Fibroblast of peridontal ligament (primary cell): ENCODE measurements around the gene CACHD1.
"Not testable (repeated sequence)": the region's sequence is repeated elsewhere in the genome, so short reads cannot be mapped to it uniquely, and the experiment has no call there.

ENCODE experiments used
- DNase-seq: peaks from one replicate; pipeline ENCODE4 v3.0.0-alpha.2; 2010; ENCODE audit errors: extremely low read depth

CACHD1 gene

DNA sequence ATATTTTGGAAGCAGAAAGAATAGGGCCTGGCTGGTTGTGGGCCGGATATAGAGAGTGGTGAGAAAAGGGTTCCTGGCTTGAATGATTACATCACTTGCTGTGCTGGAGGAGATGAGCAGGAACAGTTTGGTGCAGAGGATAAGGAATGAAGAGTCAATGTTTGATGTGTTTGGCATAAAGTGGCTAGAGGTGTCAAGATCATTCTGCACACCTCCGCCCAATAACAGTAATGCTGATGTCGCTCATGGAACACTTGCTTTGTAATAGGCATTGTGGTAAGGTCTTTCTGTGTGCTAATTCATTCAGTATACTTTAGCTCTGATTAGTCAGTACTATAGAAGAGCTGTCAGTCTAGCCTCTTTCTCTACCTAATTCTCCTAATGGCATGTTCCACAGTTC lies 226.9 kb downstream of the CACHD1 start:
- no peak for DNase-seq

GRCh38 chr1:64699327-64699726 lies 229.4 kb downstream of the CACHD1 start:
- no peak for DNase-seq

DNA sequence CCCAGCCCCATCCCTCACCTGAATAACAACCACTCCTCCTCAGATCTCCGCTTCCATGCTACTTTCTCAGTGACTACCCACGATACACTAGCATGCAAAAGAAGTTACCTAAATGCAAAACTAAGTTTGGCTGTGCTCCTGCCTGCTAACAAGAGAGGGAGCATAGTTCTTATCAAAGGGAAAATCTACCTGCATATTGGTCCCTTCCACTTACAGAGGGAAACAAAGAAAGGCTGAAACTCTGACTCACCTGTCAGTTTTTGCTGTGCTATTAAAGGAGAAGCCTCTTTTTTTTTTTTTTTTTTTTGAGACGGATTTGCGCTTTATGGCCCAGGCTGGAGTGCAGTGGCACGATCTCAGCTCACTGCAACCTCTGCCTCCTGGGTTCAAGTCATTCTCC lies 231.1 kb downstream of the CACHD1 start:
- no peak for DNase-seq

GRCh38 chr1:64701886-64702285 lies 232.0 kb downstream of the CACHD1 start:
- DNase-seq = no peak

GRCh38 chr1:64702670-64703069 lies 232.7 kb downstream of the CACHD1 start:
- not testable (repeated sequence) for DNase-seq

- DNase-seq = no peak
Observed at GRCh38 chr1:64703600-64703999, 233.7 kb downstream of the CACHD1 start.

DNA sequence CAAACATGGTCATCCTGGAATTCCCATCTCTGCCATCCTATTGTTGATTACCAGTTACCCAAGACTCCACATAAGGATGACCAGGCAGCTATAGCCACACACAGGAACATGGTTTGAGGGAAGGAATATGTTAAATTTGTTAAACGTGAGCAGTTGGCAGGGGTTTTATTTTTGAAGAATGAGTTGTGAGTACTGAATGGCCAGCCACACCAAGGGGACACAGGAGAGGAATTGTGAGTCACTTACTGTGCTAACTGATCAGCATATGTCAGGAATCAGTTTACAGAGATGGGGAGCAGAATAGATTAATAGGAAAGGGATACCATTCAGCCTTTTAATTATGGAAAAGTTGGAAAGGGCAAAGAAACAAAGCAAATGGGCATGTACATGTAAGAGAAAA lies 235.7 kb downstream of the CACHD1 start:
- no peak for DNase-seq

DNA sequence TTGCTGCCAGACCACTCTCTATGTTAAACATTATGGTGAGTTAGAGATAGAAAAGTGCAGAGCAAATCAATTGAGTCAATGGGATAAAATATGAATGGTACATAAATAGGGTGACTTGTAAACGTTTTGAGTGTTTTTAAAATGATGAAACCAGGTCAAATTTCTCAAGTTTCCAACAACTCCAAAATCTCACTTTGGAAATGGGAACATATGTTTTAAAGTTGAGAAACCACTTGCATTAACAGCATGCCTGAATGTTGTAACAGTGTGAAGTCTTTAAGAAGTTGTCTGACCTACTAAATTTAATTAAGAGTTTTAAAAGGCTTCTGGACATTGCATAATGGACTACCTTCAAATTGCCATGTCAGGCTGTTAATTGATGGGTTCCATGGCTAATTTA lies 241.3 kb downstream of the CACHD1 start:
- DNase-seq = no peak

GRCh38 chr1:64712049-64712448 lies 242.1 kb downstream of the CACHD1 start:
- DNase-seq = no peak

DNA sequence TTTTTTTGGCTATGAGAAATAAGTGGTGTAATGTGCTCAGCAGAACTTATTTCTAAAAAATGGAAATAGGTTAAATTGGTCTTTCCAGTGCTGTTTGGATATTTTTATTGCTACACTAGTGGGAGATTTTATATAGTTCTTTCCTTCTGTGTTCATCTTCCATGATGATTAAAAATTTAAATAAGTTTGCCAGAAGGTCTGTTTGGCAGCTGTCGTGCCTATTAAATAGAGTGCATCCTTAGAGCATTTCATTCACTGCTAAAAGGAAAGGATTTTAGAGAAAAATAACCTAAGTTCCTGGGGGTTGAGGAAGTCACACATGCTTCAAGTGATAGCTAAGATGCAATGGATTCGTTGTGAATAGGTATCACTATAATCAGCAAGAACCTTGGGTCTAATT lies 245.3 kb downstream of the CACHD1 start:
- DNase-seq = no peak

DNA sequence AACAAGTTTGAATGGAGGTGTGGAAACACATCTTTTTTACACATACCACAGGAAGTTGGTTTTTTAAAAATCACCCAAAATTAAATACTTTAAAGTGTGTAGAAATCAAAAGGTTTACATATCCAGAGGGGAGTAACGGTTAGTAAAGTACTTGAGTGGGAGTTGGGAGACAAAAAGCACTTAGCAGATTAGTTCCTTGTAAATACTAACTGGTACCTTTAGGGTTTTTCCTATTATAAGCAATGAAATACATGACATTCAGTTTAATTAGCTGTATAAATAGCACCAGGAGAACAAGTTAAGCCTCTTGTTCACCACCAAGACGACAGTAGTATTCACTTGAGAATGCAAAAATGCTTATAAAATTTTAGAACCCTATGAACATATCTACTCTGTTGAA lies 251.2 kb downstream of the CACHD1 start:
- no peak for DNase-seq

DNA sequence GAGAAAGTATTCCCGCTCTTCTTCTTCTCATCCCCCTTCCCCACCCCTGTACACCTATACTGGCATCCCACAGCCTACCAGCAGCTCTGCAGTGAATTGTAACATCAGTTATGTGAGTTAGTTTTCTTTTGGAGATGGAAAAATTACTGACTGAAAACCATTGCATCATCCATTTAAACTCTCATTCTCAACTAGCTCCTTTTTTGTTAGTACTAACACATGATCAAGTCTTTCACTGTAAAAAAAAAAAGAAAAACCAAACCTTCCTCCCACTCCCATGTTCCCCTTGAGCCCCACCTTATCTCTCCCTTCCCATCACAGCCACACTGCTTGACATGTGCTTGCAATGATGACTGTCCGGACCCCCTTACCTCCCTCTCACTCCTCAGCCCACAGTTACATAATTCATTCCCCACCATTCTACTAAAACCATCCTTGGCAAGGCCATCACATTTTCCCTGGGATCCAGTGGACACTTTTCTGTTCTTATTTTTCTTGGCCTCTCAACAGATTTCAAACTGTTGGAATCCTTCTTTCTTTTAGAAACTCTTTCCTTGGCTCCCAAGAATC lies 251.7 kb downstream of the CACHD1 start:
- DNase-seq = no peak

GRCh38 chr1:64727861-64728260 lies 257.9 kb downstream of the CACHD1 start:
- DNase-seq = no peak

GRCh38 chr1:64733581-64734286 lies 263.8 kb downstream of the CACHD1 start:
- peak; percentile 49 for DNase-seq

DNA sequence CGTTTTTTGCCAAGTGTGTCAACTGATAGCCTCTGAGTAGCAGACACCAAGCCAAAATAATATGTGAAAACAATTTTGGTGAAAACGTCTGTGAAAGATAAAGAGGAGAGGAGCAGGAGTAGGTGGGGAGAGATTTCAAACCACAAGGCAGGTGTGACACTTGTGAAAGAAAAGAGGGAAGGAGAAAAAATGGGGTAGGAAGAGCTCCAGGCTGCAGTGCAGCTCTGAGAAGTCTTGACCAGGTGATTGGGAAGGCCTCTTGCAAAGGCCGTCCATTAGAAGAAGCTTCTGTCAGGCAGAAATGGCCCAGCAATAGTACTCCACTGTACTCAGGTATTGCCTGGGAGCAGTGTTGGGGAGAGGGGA lies 264.3 kb downstream of the CACHD1 start:
- DNase-seq = no peak

DNA sequence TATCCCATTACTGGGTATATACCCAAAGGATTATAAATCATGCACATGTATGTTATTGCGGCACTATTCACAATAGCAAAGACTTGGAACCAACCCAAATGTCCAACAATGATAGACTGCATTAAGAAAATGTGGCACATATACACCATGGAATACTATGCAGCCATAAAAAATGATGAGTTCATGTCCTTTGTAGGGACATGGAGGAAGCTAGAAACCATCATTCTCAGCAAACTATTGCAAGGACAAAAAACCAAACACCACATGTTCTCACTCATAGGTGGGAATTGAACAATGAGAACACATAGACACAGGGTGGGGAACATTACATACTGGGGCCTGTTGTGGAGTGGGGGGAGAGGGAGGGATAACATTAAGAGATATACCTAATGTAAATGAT lies 270.8 kb downstream of the CACHD1 start:
- not testable (repeated sequence) for DNase-seq
